Peyer's patch (tissue), 4 donors: ENCODE data around the gene PTPRM. TPM values are rescaled to one million over a fixed set of nuclear protein-coding genes. Genes with fewer than 3 reads are reported as not detected.

ENCODE experiments used
- DNase-seq, 3 donors: peaks; one replicate each; pipeline ENCODE4 v3.0.0-alpha.2; 2017 to 2019
- H3K27ac ChIP-seq, 4 donors: fragments of 200-600 bp; sonication (generic); one replicate each; pipeline ENCODE4 v1.5.1; 2016 to 2019
- H3K27me3 ChIP-seq, 2 donors: fragments of 200-600 bp; sonication (generic); one replicate each; pipeline ENCODE4 v1.5.1; 2019
- H3K36me3 ChIP-seq, 3 donors: fragments of 200-600 bp; sonication (generic); one replicate each; pipeline ENCODE4 v1.5.1; 2016 to 2019
- H3K4me1 ChIP-seq, 4 donors: fragments of 200-600 bp; sonication (generic); one replicate each; pipeline ENCODE4 v1.5.1; 2016 to 2019
- H3K4me3 ChIP-seq, 4 donors: fragments of 200-600 bp; sonication (generic); 1 replicate in 3 of 4; 2 replicates in 1 of 4; pipeline ENCODE4 v1.5.1; 2016 to 2019; ENCODE audit warnings: mild to moderate bottlenecking in 1 of 4
- H3K9me3 ChIP-seq, 4 donors: fragments of 200-600 bp; sonication (generic); one replicate each; pipeline ENCODE4 v1.5.1; 2016 to 2019; ENCODE audit warnings: mild to moderate bottlenecking in 1 of 4
- CTCF ChIP-seq, 6 experiments: fragments of 450-650 bp in 4 of 6; fragments of 200-600 bp in 2 of 6; sonication (generic) in 1 of 6; IDR thresholded peaks; one replicate each; pipeline ENCODE4 v1.5.1; 2017 to 2019; ENCODE audit warnings: antibody characterized with exemption in 6 of 6, mild to moderate bottlenecking in 3 of 6, moderate library complexity in 1 of 6
- POLR2A ChIP-seq, 2 donors: fragments of 450-650 bp; IDR thresholded peaks; one replicate each; pipeline ENCODE4 v1.5.1; 2017; ENCODE audit warnings: antibody characterized with exemption in 2 of 2, mild to moderate bottlenecking in 2 of 2, moderate library complexity in 2 of 2
- total RNA-seq, 4 donors: library from RNA; depleted of rRNA; stranded (reverse); fragments of >200 nt; gene quantifications; one replicate each; pipeline ENCODE4 v1.1.0, GENCODE V29; 2016

PTPRM gene
- total RNA-seq, 4 donors from 2014 or later, result 39.6 to 211 (median 80.3) TPM

GRCh38 chr18:7559709-7560319 is 7.3 kb upstream of the PTPRM start:
- DNase-seq, result no peak
- no peaks in the 10 kb centered on the region for H3K27me3 ChIP-seq
- no peaks in the 10 kb centered on the region for H3K36me3 ChIP-seq
- no peak overlapping the region for H3K27ac ChIP-seq
- H3K4me1 ChIP-seq, result no peaks in the 10 kb centered on the region
- TF ChIP-seq CTCF (IDR thresholded peaks at IDR 0.05) (no peak), POLR2A (IDR thresholded peaks at IDR 0.05) (no peak)
- no peak overlapping the region for H3K4me3 ChIP-seq
- H3K9me3 ChIP-seq, result no peaks in the 10 kb centered on the region

- H3K27ac ChIP-seq, result no peak overlapping the region
Measured at GRCh38 chr18:7561909-7562460, 5.1 kb upstream of the PTPRM start.

GRCh38 chr18:7562491-7562890 is 4.6 kb upstream of the PTPRM start:
- Histone ChIP-seq H3K9me3 (no peaks in the 10 kb centered on the region), H3K4me3 (no peak overlapping the region)

More at GRCh38 chr18:7561909-7562460, 5.1 kb upstream of the PTPRM start:
- TF ChIP-seq CTCF (IDR thresholded peaks at IDR 0.05) (no peak), POLR2A (IDR thresholded peaks at IDR 0.05) (no peak)
- H3K9me3 ChIP-seq, result no peaks in the 10 kb centered on the region
- no peaks in the 10 kb centered on the region for H3K36me3 ChIP-seq
- DNase-seq, result no peak
- H3K27me3 ChIP-seq, result no peaks in the 10 kb centered on the region
- H3K4me1 ChIP-seq, result no peaks in the 10 kb centered on the region
- H3K4me3 ChIP-seq, result no peak overlapping the region

GRCh38 chr18:7565677-7566076 is 1.4 kb upstream of the PTPRM start:
- no peaks in the 10 kb centered on the region for H3K4me1 ChIP-seq
- DNase-seq, result no peak
- no peak overlapping the region for H3K4me3 ChIP-seq
- no peaks in the 10 kb centered on the region for H3K9me3 ChIP-seq
- no peaks in the 10 kb centered on the region for H3K27me3 ChIP-seq
- TF ChIP-seq POLR2A (IDR thresholded peaks at IDR 0.05) (no peak), CTCF (IDR thresholded peaks at IDR 0.05) (no peak)
- peak overlapping the region in 1 of 4 donors; percentile 95 for H3K27ac ChIP-seq
- no peaks in the 10 kb centered on the region for H3K36me3 ChIP-seq

More at GRCh38 chr18:7562491-7562890, 4.6 kb upstream of the PTPRM start:
- Histone ChIP-seq H3K27ac (no peak overlapping the region), H3K27me3 (no peaks in the 10 kb centered on the region), H3K36me3 (no peaks in the 10 kb centered on the region), H3K4me1 (no peaks in the 10 kb centered on the region)
- TF ChIP-seq CTCF (IDR thresholded peaks at IDR 0.05) (no peak), POLR2A (IDR thresholded peaks at IDR 0.05) (no peak)
- DNase-seq, result no peak

- peak overlapping the region; percentile 45 to 84 (median 66) for H3K4me3 ChIP-seq
- H3K27ac ChIP-seq, result peak overlapping the region; percentile 73 to 95 (median 85)
- H3K36me3 ChIP-seq, result no peaks in the 10 kb centered on the region
- no peak for DNase-seq
- H3K9me3 ChIP-seq, result no peaks in the 10 kb centered on the region
- no peaks in the 10 kb centered on the region for H3K4me1 ChIP-seq
- H3K27me3 ChIP-seq, result no peaks in the 10 kb centered on the region
- TF ChIP-seq CTCF (IDR thresholded peaks at IDR 0.05), result no peak
- TF ChIP-seq POLR2A (IDR thresholded peaks at IDR 0.05), result no peak
Measured at GRCh38 chr18:7566244-7566566, 911 bp upstream of the PTPRM start.
